KOPT-K1 (cell line): ENCODE measurements around the gene SOX2.

Experiments
- H3K27ac ChIP-seq: fragments of 200-600 bp; sonication (generic); 2 replicates; pipeline ENCODE4 v1.5.1; 2016; ENCODE audit warnings: antibody characterized with exemption, mild to moderate bottlenecking, low read depth, low read length; ENCODE audit not compliant: poor library complexity, severe bottlenecking
- H3K36me3 ChIP-seq: fragments of 200-600 bp; sonication (generic); 2 replicates; pipeline ENCODE4 v1.5.1; 2017; ENCODE audit warnings: antibody characterized with exemption, mild to moderate bottlenecking, low read length, moderate library complexity; ENCODE audit not compliant: insufficient read depth
- H3K9me3 ChIP-seq: fragments of 200-600 bp; sonication (generic); 2 replicates; pipeline ENCODE4 v1.5.1; 2017; ENCODE audit warnings: antibody characterized with exemption, low read length, mild to moderate bottlenecking; ENCODE audit not compliant: insufficient read depth, poor library complexity, severe bottlenecking

The SOX2 gene

DNA sequence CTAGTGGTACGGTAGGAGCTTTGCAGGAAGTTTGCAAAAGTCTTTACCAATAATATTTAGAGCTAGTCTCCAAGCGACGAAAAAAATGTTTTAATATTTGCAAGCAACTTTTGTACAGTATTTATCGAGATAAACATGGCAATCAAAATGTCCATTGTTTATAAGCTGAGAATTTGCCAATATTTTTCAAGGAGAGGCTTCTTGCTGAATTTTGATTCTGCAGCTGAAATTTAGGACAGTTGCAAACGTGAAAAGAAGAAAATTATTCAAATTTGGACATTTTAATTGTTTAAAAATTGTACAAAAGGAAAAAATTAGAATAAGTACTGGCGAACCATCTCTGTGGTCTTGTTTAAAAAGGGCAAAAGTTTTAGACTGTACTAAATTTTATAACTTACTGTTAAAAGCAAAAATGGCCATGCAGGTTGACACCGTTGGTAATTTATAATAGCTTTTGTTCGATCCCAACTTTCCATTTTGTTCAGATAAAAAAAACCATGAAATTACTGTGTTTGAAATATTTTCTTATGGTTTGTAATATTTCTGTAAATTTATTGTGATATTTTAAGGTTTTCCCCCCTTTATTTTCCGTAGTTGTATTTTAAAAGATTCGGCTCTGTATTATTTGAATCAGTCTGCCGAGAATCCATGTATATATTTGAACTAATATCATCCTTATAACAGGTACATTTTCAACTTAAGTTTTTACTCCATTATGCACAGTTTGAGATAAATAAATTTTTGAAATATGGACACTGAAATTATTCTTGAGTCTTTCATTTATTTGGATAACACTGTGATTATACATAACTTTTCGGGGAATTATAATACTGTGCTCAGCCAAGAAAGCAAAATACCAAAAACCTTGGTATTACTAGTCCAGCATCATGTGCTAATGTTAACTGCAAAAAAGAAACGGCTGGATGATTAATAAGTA lies 2.2 kb downstream of the SOX2 start:
- Histone ChIP-seq H3K36me3 (no peaks in the 10 kb centered on the region), H3K27ac (no peak overlapping the region), H3K9me3 (no peaks in the 10 kb centered on the region)

DNA sequence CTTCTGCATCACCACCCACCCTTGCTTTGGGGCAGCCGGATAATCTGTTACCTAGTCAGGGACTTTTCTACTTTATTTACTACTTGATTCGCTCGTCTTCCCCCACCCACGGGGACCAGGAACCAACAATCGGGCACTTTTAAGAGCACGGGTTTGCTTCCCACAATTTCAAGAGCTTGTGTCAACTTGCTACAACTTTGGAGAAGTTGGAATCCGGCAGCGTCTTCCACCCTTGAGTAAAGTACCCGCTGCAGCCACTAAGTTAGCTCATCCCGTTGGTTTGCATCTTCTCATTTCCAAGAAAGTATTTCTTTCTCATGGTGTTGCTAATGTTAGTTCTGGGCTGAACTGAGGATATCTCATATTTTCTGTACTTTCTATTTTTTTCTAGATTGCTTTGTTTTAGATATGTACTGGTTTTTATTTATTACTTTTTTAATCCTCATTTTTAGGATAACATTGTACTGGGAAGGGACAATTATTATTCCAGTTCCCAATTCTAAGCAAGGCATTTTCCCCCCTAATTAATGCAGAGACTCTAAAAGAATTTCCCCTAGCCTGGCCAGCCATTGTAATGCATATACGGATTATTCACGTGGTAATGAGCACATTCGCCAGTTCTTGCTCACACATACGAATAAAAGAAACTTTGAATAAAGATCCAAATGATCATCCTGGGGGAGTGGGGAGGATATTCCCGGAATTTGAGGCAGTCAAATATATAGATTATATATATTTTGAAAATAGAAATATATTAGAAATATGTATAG lies 4.0 kb downstream of the SOX2 start:
- H3K27ac ChIP-seq: no peak overlapping the region
- no peaks in the 10 kb centered on the region for H3K36me3 ChIP-seq
- H3K9me3 ChIP-seq: no peaks in the 10 kb centered on the region

DNA sequence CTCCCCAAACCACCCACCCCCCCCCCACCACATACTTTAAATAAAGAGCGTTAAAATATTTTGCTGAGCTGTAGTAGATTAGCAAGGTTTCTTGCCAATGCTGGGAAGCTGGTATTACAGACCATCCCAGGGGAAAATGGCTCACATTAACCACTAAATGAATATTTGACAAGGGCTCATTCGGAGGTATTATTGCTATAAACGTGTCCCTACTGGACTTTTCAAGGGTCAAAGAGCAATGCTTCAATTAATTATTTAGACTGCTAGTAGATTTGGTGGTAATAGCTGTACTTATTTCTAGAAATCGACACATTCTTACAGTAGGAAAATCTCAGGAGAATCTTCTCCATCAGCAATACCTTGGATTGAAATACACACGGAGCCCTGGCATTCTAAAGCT lies 5.2 kb downstream of the SOX2 start:
- H3K27ac ChIP-seq: no peak overlapping the region
- no peaks in the 10 kb centered on the region for H3K9me3 ChIP-seq
- no peaks in the 10 kb centered on the region for H3K36me3 ChIP-seq

DNA sequence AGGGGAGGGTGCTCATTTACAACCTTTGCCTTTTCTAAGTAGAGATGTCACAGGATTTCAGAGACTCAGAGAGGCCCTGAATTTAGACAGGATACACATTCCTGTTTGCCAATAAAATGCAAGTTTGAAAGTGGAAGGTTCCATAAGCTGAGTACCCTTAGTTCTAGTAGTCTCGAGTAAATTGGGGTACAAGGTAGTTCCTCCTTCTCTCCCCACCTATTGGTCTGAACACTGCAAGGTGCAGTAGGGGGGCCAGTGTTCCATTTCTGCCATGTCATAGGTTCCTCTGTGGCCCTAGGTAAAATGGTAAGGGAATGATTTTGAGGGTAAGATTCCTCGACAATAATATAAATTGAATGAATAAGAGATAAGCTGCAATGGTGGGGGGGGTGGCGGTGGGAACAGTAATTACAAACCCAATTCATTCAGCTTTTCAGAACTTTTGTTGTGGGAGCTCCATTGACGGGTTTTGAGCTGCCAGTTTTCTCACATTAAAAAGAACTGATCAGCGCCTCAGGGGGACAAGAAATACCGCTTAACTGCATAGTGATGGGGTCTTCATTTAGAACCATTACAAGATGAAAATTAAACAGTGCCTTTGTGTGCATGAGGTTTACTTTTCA lies 5.9 kb downstream of the SOX2 start:
- H3K9me3 ChIP-seq: no peaks in the 10 kb centered on the region
- no peak overlapping the region for H3K27ac ChIP-seq
- H3K36me3 ChIP-seq: no peaks in the 10 kb centered on the region

DNA sequence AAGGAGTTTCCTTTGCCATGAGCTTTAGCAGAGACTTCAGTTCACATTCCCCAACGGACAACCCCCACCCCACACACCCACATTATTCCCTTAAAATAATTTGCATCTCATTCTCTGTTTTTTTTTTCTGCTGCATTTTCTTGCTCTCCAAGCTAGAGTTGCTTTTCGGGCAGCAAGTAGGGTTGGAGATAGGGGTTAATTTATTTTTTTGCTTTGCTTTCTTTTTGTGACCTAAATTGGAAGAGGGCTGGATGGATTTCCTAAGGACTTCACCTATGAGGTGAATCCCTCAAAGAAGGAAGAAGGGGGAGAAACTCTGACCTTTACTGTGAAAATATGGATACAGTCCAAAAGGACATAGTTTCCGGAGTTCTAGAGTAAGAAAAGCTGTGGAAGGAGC lies 6.6 kb downstream of the SOX2 start:
- no peaks in the 10 kb centered on the region for H3K9me3 ChIP-seq
- no peaks in the 10 kb centered on the region for H3K36me3 ChIP-seq
- no peak overlapping the region for H3K27ac ChIP-seq

GRCh38 chr3:181718987-181719911 lies 7.5 kb downstream of the SOX2 start:
- Histone ChIP-seq H3K27ac (no peak overlapping the region), H3K36me3 (no peaks in the 10 kb centered on the region), H3K9me3 (no peaks in the 10 kb centered on the region)

DNA sequence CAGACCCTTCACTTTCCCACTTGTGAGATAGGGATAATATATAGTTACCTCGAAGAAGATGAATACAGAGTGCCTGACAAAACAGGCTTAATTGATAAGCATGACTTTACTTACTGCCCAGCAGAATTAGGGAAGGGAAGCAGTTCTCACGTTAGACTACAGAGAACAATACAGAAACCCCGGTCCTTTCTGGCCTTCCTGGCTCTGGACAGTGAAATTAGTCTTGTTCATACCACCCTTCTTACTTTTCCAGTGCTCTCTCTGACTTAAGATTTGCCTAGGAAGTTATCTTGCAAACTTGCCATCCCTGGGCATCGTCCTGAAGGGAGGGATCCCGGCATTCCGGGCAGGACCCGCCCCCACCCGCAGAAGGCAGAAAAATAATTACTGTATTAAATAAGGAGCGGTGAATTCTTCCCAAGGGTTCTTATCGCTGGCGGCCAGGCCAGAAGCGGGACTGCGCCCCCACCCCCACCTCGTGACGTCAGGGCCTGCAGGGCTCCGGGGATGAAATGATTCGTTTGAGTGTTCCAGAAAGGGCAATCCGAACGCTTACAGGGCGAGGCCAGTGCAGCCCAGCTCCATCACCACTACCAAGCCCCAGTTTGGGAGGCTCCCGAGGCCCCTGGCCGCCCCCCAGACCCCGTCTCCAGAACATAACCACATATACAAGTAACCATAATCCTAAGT lies 8.4 kb downstream of the SOX2 start:
- H3K9me3 ChIP-seq: no peaks in the 10 kb centered on the region
- H3K27ac ChIP-seq: no peak overlapping the region
- no peaks in the 10 kb centered on the region for H3K36me3 ChIP-seq

- Histone ChIP-seq H3K9me3 (no peaks in the 10 kb centered on the region), H3K27ac (no peak overlapping the region), H3K36me3 (no peaks in the 10 kb centered on the region)
Measured at GRCh38 chr3:181721046-181721875, 9.5 kb downstream of the SOX2 start.

- Histone ChIP-seq H3K36me3 (no peaks in the 10 kb centered on the region), H3K27ac (no peak overlapping the region), H3K9me3 (no peaks in the 10 kb centered on the region)
Measured at GRCh38 chr3:181722156-181722555, 10.4 kb downstream of the SOX2 start.

DNA sequence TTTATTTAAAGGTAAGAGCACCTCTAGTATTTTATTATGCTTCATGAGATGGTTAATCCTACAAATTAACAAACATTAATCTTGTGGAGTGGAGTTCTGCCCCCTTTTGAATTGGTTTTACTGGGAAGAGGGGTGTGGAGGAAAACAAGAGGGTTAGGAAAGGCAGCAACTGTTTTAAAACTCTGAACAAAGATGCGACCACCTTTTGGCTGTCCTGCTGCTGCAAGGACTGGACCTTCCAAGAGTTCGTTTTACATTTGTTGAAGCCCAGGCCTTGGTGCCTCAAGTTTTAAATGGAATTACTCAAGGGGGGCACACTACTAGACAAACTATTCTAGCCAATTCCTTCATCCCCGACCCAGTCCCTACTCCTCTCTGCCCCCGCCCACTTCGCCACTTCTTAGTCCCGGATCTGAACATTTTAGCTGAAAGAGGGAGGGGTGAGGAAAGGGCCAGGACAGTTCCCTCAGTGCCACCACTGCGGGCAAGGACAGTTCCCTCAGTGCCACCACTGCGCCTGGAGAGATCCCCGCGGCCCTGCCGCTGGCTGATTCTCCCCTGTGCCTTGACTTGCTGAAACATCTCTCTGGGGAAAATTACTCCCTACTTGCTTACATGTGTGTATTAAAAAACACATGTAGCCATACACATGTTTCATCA lies 11.2 kb downstream of the SOX2 start:
- Histone ChIP-seq H3K36me3 (no peaks in the 10 kb centered on the region), H3K9me3 (no peaks in the 10 kb centered on the region), H3K27ac (no peak overlapping the region)

DNA sequence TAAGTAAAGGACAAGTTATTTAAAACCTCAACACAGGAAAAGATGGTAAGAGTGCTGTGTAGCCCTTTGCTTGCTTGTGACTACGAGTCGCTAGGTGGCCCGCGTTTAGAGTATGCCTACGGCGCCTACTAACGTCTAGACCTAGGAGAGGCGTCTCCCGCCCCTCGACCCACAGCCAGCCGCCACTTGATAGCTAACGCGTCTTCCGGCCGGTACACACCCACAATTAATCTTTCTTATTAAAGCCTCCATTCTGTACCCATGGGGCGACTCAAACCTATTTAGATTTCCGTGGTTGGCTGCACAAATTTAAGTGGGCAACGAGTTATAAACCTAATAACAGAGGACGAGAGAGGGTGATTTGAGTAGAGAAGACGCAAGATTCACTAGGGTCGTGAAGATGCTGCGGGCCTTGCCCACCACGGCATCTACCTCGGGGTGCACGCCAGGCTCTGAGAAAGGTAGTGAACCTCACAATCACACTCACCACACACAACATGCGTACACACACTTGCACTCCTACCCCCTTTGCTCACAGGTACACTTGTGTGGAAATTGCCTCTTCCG lies 12.0 kb downstream of the SOX2 start:
- H3K36me3 ChIP-seq: no peaks in the 10 kb centered on the region
- no peaks in the 10 kb centered on the region for H3K9me3 ChIP-seq
- H3K27ac ChIP-seq: no peak overlapping the region

DNA sequence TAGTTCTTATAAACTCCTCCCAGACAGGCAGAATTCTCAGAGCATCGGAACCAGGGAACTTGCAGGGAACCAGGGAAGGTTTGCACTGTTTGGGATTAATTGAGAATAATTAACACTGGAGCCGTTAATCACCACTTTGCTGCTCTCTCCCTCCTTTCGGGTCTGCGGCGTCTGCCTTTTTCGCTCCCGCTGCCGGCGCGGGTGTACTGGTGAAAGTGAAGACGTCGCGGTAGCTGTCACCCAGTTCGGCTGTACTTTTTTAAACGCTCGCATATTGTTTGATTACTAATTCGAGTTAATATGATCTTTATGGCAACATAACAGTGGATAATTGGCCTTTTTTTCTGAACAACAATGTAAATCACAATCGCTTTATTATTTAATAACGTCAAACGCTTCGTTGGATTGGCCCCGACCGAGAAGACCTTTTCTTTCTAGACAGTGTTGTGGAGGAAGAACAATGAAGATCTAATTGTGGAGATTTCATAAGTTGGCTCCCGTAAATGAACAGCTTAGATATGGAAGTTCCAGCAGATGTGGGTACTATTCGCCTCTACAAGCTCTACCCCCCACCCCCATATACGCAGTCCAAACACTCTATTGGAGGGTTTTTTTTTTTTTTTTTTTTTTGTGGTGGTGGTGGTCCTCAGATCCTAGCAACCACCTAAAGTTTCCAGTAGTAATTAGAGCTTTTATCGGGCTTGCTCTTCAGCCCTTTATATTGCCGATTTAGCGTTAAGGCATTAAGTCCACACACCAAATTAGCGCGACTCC lies 12.7 kb downstream of the SOX2 start:
- H3K36me3 ChIP-seq: no peaks in the 10 kb centered on the region
- no peaks in the 10 kb centered on the region for H3K9me3 ChIP-seq
- no peak overlapping the region for H3K27ac ChIP-seq
